Activated T-helper 1 cell treated with Interleukin-2 at 50 U/mL for 16 hours (primary cell): ENCODE measurements around the gene PLA2G4F.
"Not testable (repeated sequence)": the region's sequence is repeated elsewhere in the genome, so short reads cannot be mapped to it uniquely, and the experiment has no call there.

Experiments
- DNase-seq: peaks from one replicate; pipeline ENCODE4 v3.0.0-alpha.2; 2020; ENCODE audit warnings: low read depth

PLA2G4F gene

DNA sequence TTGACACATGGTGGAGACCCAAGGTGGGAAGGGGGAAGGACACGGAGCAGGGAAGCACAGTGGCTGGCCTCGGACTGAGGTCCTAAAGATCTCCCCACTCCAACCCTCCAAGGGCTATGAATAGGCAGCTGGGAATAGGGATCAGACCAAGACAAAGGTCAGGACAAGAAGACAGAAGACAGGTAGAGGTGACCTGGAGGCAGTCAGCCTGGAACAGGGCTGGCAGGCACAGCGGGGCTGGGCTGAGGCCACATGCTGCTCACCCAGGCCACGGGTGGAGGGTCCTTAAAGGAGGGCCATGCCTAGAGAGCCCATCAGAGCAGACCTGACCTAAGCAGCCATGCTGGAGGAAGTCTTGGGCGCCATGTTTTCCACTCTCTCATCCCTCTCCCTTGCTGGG lies 59.4 kb downstream of the PLA2G4F start:
- DNase-seq, result no peak

DNA sequence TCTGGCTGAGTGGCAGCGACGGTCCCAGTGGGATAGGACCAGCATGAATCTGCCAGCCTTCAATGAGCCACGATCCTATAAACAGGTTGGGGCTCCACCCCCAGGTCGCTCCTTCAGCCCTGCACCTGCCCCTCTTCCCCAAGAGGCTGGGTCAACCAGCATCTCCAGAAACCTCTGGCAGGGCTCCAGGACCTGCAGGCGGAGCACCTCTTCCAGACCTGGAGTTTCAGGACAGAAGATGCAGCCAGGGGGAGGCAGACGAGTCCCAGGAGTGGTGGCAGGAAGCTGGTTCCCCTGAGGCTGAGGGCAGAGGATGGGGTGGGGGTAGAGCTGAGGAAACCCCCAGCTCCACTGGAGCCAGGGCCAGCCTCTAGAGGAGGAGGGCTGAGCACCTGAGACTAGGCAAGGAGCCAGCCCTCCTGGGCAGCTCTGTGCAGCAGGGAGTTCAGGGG lies 61.9 kb downstream of the PLA2G4F start, which contains the start of gene PLA2G4D:
Gene PLA2G4D, minus strand, starts transcription at position 51 of the 452 bp plus-strand sequence. CDS start 103 bp downstream, outside the sequence.
- no peak for DNase-seq

DNA sequence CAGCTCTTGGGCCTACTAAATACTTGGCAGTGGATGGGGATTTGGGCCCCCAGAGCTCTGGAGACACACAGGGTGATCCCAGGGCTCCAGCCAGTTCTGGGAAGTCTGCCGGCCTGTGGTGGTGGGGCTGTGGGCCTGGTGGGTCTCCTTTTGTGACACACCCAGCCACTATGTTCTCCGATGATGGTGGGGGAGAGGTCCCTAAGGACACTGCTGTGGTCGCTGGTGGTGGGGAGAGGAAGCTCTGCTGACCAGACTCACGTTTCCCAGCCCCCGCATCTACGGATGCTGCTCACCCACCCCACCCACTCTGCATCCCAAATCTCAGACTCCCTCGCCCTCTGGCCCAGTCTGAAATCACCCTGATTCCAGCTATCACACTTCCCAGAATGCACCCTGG lies 62.5 kb downstream of the PLA2G4F start:
- DNase-seq, result no peak

DNA sequence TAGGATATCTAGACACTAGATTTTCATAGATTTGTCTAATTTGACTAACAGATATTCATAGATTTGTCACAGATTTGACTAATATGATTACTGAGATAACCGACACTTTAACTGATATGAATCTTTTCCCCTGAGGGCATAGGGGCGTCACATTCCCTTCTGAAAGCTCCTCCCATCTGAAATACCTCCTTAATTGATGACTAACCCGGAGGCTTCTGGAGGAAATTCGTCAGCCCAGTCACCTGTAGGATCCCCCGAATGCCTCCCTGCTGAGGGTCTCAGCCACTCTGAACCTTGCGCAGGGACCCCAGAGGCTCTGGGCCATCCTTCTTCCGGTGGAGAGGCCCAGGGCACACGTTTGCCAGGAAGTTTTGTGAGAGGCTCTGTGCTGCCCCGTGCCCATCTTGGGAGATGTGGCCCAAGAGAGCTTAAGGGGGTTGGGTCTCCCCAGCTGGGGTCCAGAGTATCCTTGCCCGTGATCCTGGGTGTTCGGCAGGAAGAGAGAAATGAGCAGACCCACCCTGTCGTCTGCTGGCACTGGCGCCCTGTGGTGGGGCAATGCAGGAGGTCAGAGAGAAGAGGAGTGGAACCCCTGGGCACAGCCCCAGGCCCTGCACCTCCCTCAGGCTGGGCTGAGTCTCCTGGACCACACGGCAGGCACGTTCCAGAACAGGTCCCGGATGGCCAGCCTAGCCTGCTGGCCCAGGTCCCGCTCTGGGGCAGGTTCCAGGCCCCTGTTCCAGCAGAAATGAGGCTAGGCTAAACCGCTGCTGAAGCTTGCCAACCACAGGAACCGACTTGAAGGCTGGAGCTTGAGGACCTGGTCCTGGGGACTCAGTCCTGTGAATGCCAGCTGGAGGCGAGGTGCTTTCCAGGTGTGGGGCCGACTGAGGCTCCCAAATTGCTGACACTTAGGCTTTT lies 63.8 kb downstream of the PLA2G4F start:
- no peak for DNase-seq

DNA sequence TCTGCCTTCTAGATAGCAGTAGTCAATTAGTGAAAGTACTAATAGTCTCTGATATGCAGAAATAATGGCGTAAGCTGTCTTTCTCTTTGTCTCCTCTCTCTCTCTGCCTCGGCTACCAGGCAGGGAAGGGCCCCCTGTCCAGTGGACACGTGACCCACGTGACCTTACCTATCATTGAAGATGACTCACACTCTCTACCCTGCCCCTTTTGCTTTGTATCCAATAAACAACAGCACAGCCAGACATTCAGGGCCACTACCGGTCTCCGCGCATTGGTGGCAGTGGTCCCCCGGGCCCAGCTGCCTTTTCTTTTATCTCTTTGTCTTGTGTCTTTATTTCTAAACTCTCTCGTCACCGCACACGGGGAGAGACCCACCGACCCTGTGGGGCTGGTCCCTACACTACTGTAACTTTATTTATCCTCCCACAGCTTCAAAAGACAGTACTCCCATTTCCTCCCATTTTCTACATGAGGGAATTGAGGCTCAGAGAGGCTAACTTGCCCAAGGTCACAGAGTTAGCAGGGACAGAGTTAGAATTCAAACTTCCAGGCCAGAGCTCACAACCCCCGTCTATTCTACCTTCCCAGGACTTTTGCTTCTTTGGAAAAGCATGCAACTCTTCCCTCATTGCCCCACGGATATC lies 64.6 kb downstream of the PLA2G4F start:
- DNase-seq, result not testable (repeated sequence)

DNA sequence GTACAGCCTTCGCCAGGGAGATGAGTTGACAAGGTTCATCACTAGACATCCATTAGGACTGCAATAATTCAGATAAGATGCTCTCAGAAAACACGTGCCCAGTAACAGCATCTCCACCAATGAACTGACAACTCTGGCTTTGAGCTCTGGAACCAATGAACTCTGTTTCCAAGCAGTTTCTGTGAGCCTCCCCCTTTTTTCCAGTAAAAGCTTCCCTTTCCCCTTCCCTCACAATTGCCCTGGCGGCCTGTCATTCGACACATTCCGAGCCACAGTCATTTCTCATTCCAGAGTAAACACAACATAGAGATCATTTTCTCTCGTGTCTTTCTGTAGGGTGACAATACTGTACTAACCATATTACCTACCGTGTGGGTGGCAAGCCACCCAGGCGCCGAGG lies 65.7 kb downstream of the PLA2G4F start:
- no peak for DNase-seq

DNA sequence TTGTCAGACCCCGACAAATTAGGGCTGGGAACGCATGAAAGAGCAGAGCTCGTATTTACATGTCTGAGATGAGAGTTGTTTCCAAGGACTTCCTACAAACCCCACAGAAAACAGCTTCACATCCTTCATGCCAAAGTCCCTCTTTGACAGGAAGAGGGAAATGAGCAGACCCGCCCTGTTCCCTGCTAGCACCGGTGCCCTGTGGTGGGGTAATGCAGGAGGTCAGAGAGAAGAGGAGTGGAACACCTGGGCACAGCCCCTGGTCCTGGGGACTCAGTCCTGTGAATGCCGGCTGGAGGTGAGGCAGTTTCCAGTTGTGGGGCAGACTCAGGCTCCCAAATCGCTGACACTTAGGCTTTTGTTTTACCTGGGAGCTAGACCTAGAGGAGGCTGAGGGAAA lies 66.1 kb downstream of the PLA2G4F start:
- no peak for DNase-seq

DNA sequence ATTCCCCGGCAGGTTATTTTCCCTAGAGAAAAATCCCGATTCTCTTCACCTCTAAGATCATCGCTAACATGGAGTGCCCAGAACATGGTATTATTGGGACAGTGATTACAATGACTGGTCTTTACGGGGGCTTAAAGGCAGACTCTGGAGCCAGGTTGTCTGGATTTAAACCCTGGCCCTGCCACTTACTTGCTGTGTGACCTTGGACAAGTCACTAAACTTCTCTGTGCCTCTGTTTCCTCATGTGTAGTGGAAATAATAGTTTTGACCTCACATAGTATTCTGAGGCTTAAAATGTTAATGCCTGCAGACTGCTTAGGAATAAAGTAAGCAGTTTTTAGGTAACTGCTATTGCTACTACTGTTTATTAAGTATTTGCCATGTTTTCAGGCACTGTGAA lies 66.5 kb downstream of the PLA2G4F start:
- DNase-seq, result no peak
